Stimulated activated CD4-positive, alpha-beta T cell treated with anti-CD3 and anti-CD28 coated beads, Interleukin-12 subunit alpha, Interleukin-12 subunit beta, amount 100 ng/mL, for 24 hours (primary cell): ENCODE results near the gene FER1L5.

Experiments
- DNase-seq, 2 experiments: peaks; one replicate each; pipeline ENCODE4 v3.0.0-alpha.2; 2020; ENCODE audit warnings: low read depth in 2 of 2

Gene FER1L5

GRCh38 chr2:96695602-96696001 is 53.0 kb downstream of the FER1L5 start:
- DNase-seq: no peak

DNA sequence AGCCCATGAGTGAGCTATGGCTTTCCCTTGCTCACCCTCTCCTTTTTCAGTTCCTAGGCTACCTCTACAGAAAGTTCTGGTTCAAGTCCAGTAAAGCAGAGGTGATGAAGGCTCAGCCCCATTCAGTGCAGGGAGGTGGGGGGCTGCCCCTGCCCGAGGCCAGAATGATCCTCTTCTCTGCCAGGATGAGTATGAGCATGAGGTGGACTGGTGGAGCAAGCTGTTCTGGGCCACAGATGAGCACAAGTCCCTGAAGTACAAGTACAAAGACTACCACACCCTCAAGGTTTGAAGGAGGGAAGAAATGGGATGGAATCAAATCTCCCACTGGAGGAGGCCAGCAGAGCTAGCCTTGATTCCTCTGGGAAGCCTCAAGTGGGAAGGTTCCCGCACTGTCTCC is 54.9 kb downstream of the FER1L5 start:
- DNase-seq: no peak

DNA sequence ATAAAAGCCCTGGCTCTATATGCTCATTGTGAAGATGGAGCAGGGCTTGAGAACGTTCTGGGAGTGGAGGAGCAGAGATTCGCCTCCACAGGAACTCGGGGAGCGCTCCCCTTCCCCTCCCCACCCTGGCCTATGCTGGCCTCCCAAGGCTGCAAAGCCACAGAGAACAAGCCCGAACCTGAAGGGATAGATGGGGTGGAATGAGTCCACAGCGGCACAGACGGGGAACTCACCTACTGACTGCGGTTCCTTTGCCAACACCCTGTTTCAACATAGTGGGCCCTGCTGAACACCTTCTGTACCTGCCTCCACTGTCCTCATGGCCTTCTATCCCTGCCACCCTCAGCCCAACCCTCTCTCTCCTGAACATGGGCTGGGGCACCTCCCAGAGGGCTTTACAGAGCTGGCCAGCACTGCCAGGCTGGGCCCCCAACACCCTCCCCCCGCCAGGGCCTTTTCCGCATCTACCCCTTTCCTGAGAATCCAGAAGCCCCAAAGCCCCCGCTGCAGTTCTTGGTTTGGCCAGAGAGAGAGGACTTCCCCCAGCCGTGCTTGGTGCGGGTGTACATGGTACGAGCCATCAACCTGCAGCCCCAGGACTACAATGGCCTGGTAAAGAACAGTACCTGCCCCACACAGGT is 55.8 kb downstream of the FER1L5 start:
- no peak for DNase-seq

- no peak for DNase-seq
These were observed 56.5 kb downstream of the FER1L5 start for GRCh38 chr2:96699021-96699420.

- no peak for DNase-seq
These were observed 57.1 kb downstream of the FER1L5 start for GRCh38 chr2:96699621-96700020.

DNA sequence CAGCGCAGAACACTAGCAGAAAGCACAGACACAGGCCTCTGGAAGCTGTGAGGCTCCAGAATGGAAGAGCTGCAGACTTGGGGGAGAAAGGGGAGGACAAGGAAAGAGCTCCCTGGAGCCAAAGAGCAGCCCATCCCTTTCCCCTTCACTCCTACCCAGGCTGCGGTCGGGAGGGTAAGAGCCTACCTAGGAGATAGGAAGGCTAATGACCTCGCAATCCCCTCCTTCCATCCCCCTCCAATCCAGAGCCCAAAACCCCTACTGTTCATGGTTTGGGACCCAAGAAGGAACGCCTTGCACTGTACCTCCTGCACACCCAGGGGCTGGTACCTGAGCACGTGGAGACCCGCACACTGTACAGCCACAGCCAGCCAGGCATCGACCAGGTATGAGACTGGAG is 57.5 kb downstream of the FER1L5 start:
- DNase-seq: no peak

DNA sequence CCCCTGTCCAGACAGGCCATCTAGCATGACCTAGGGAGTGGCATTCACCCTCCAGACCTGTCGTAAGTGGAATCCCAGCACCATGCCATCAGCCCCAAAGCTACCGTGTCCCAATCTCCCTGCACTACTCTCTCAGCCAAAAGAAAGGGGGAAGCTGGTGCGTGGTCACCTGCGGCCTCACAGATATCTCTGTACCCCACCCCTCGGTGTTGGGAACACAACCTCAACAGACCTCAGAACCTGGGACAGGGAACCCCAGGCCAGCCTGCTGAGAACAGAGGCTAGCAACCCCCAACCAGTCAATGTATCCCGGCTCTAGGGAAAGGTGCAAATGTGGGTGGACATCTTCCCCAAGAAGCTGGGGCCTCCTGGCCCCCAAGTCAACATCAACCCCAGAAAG is 59.1 kb downstream of the FER1L5 start:
- no peak for DNase-seq

DNA sequence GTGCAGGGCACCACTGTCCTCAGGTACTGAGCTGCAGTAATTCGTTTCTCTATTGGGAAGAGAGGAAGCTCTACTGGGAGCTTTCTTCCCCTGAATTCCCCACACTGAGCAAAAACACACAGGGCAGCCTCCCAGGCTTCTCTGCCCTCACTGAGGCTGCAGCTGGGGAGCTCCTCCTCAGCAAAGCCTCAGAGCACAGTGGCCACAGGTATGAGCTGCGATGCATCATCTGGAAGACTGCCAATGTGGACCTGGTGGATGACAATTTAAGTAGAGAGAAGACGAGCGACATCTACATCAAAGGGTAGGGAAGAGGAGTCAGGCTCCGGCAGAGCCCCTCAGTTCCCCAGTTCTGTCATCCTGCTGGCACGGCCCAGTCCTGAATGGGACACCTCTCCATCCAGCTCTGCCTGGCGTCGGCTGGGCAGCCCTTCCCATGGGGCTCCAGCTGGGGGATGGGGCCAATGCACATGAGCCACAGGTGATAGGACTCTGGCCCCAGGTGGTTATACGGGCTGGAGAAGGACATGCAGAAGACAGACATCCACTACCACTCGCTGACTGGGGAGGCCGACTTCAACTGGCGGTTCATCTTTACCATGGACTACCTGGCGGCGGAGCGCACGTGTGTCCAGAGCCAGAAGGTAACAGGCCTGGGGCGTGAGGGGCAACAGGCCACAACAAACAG is 59.7 kb downstream of the FER1L5 start:
- DNase-seq: no peak

- DNase-seq: no peak
These were observed 60.6 kb downstream of the FER1L5 start for GRCh38 chr2:96703021-96703751.

DNA sequence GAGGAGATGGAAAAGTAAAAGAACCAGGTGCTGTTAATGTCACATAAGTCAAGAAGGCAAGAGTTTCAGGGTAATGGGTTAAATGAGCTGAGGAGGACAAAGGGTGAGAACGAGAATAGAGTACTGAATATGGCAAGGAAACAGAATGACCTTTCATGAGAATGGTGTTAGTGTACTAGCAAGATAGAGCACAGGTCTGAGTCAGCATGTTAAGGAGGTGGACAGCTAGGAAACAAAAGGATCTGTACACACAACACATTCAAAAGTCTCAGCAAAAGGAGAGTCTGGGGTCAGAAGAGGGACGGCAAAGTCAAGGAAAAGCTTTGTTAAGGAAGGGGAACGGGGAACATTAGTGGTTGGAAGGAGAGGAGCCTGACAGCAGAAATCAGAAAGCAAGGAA is 68.4 kb downstream of the FER1L5 start:
- DNase-seq: no peak

DNA sequence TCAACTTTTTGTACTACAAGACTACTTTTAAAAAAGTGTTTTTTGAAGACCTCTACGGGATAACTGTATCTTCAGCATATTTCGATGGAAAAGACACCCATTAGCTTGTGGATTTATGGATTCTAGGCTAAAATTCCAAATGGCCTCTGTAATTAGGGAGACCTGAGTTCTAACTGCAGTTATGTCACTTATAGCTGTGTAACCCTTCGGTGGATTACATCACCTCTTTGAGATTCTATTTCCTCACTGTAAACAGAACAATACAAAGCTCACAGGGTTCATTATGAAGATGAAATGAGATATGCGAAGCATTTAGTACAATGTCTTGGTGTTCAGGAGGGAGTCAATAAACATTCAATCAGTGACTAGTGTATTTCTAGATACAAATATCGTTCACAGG is 73.1 kb downstream of the FER1L5 start:
- no peak for DNase-seq

GRCh38 chr2:96716388-96716787 is 73.8 kb downstream of the FER1L5 start:
- no peak for DNase-seq

DNA sequence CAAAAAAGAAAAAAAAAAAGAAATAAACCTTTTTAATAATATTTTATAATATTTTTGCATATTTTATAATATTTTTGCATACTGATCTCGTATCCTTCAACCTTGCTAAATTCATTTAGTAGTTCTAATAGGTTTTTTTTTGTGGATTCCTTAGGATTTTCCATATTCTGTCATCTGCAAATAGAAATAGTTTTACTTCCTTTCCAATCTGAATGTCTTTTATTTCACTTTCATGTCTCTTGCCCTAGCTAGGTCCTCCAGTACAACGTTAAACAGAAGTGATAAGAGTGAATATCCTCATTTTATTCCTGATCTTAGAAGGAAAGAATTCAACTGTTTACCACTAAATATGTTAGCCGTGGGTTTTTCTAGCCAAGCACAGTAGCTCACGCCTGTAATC is 83.6 kb downstream of the FER1L5 start:
- DNase-seq: no peak

DNA sequence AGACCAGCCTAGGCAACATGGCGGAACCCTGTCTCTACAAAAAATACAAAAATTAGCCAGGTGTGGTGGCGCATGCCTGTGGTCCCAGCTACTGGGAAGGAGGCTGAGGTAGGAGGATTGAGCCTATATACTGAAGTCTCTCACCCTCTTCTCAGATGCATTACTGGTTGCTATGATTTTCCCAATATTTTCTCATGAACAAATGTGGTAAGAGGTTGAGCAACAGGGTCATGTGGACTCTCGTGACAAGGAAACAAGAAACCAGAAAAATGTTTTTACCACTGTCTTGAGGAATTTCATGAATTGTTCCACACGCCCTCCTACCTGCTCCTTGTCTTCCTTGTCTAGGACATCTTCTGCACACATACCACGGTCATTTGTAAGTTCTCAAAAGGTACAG is 84.9 kb downstream of the FER1L5 start:
- no peak for DNase-seq

DNA sequence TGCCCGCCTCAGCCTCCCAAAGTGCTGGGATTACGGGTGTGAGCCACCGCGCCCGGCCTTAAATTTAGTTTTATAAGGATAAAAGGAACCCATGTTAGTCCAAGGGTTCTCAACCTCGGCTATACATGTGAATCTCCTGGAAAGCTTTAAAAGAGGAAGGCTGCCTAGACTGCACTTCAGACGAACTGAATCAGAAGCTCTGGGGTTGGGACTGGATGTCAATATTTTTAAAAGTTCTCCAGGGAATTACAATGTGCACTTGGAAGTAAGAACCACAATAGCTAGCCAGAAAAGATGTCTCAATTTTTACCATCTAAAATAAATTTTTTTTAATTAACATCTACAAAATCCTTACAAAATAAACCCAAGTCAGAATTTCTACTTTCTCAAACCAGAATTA is 87.2 kb downstream of the FER1L5 start:
- no peak for DNase-seq

GRCh38 chr2:96730212-96730611 is 87.6 kb downstream of the FER1L5 start:
- no peak for DNase-seq

DNA sequence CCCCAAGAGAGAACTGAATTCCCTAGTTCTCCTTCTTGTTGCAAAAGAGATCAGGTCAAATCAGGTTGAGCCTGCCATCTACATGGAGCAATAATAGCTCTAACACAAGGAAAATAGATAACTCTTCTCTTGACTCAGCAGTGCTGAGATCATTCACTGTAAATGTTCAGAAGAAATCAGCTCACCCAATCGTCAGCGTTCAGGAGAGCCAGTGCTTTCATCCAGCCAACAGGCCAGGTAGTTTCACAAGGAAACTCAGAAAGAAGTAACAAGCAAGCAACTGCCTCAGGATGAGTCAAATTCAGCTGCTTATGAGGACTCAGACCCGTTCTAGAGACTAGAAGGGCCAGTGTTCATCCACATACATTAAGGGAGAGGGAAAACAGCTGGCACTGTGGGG is 91.4 kb downstream of the FER1L5 start:
- no peak for DNase-seq

- no peak for DNase-seq
These were observed 92.5 kb downstream of the FER1L5 start for GRCh38 chr2:96734880-96735583.

DNA sequence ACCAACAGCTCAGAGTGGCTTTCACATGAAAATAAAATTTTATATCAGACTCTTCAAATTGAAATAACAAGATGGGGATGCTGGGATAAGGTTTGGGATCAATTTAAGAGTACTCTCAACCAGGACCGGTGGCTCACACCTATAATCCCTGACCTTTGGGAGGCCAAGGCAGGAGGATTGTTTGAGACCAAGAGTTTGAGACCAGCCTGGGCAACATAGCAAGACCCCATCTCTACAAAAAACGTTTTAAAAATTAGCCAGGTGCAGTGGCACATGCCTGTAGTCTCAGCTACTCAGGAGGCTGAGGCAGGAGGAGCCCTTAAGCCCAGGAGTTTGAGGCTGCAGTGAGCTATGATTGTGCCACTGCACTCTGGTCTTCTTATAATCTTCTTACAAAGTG is 94.7 kb downstream of the FER1L5 start:
- DNase-seq: no peak

DNA sequence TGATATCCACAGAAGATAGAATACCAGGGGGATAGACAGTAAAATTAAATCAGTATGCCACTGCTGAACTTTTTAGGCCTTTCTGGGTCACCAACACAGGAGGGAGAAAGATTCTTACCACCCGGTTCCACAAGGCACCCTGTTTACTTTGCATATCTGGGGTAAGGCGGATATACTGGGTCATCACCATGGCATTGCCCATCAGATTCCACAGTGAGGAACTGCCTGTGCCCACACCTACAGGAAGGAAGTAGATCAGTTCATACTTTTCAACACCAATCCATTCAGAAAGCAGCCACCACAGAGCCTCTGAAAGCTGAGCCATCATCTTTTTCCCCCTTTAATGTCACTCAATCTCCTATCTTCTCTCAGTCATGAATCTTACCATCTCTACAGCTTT is 95.3 kb downstream of the FER1L5 start:
- DNase-seq: no peak

DNA sequence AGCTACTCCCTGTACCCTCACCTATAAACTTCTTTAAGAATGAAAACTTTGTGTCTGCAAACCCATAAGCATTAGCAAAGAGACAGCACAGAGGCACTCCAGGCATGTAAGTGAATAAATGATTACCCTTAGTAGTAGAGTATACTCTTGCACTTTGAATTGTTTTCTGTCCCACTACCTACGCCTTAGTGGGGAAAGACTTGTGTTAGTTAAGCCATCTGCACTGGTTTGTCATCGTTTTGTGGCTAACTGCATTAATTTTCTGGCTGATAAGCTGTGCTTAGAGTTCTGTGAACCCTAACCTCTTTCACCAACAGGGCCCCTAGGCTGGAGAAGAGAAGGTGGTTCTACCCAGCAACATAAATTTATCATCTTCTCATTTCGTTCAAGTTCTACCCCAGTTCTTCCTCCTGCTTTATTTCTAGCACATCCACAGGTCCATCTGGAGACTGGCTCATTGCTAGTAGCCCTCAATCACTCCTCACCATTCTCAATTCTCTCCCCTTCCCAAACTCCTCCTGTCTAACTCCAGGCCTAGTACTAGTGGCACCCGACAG is 96.6 kb downstream of the FER1L5 start:
- no peak for DNase-seq
